ENCODE data around the gene NPAS3.

The NPAS3 gene

DNA sequence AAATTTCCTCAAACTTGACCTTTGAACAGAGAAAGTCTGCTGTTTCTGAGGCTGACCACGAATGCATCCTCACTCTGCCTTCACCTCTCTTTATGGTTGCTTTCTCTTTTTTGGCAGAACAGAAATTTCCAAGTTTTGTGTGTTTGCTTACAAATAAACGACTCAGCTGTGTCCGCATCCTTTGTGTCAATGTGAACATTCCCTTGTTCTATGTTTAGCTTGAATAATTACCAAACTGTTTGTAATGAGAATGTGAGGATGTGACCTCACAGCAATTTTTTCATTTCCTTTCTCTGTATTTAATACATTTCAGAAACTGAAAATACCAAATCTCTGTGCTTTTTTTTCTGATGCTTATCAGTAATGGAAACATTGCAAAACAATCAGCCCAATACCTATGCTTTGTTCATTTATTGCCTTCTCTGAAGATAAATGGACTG is 601.3 kb downstream of the NPAS3 start:
- POLR2A ChIA-PET, result no interaction called here
- CTCF ChIA-PET, result no interaction called here
- no peak for DNase-seq (ENCODE audit: extremely low spot score)
- TF ChIP-seq, protein P1, sequence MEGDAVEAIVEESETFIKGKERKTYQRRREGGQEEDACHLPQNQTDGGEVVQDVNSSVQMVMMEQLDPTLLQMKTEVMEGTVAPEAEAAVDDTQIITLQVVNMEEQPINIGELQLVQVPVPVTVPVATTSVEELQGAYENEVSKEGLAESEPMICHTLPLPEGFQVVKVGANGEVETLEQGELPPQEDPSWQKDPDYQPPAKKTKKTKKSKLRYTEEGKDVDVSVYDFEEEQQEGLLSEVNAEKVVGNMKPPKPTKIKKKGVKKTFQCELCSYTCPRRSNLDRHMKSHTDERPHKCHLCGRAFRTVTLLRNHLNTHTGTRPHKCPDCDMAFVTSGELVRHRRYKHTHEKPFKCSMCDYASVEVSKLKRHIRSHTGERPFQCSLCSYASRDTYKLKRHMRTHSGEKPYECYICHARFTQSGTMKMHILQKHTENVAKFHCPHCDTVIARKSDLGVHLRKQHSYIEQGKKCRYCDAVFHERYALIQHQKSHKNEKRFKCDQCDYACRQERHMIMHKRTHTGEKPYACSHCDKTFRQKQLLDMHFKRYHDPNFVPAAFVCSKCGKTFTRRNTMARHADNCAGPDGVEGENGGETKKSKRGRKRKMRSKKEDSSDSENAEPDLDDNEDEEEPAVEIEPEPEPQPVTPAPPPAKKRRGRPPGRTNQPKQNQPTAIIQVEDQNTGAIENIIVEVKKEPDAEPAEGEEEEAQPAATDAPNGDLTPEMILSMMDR (IDR thresholded peaks at IDR 0.05; ENCODE audit: control extremely low read depth, extremely low read depth, low read depth, missing control alignments), result no peak

DNA sequence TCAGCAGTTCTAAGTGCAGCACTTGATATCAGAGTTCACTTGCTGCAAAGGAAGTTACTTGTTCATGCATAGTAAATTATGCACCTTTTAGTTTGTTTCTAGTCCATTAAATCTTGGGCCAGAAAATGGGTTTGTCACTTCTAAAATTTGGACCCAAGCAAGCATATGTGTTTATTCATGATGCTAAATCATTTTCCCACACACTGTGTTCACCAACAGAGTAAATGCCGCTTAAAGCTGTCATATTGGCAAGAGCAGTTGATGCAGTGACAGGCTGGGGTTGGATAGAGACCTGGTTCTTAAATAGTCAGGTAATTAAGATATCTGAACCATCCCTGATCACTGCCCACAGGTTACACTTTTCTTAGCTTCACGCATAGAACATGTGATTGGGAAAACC is 602.5 kb downstream of the NPAS3 start:
- DNase-seq (ENCODE audit: extremely low spot score), result no peak
- TF ChIP-seq, protein P1 (IDR thresholded peaks at IDR 0.05; ENCODE audit: control extremely low read depth, extremely low read depth, low read depth, missing control alignments), result no peak
- POLR2A ChIA-PET, result no interaction called here
- CTCF ChIA-PET, result interaction anchor here (0.9 kb wide), 1 partner anchor 9 kb away, joined by 3 read pairs; no protein-coding TSS in a partner anchor

DNA sequence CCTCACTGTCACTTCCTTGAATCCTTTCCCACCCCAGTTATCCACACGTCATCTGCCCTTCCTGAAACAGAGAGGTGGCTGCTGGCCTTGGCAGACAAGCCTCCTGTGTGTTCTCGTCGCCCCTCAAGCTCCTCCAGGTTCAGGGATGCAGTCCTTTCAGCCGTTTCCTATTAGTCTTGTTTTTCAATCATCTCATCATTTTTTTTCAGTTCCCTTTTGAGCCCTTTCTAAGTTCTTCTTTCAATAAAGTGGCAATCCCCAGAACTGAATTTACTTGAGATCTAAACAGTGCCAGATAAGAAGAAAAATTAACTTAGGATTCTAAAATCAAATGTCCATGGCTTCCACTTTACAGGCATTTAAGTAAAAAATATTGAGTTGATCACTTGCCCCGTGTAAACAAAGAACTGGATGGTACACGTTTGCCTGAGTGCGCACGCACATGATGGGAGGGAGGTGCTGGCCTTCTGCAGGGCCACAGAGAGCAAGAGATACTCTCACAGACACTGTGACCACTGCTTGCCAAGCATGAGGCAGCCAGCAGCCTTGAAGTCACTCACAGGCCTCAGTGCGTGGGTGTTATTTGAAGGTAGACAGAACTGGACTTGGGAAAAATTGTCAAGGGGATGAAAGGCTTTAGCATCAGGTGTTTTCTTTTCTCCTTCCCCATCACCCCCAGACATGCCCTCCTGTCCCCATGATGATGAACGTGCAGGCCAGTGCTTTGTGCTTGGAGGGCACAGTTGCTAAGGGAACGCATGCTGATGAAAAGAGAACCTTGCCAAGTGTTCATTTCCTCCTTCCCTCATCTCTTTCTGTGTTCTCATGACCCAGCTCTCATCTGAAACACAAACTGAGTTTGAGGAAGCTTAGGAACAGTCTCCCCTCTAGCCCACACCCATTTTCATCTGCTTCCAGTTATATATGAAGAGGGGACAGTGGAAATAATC is 603.9 kb downstream of the NPAS3 start:
- POLR2A ChIA-PET, result no interaction called here
- no peak for DNase-seq (ENCODE audit: extremely low spot score)
- TF ChIP-seq, protein P1 (IDR thresholded peaks at IDR 0.05; ENCODE audit: control extremely low read depth, extremely low read depth, low read depth, missing control alignments), result no peak
- CTCF ChIA-PET, result interaction anchor here (0.9 kb wide), 1 partner anchor 8 kb away, joined by 3 read pairs; no protein-coding TSS in a partner anchor

DNA sequence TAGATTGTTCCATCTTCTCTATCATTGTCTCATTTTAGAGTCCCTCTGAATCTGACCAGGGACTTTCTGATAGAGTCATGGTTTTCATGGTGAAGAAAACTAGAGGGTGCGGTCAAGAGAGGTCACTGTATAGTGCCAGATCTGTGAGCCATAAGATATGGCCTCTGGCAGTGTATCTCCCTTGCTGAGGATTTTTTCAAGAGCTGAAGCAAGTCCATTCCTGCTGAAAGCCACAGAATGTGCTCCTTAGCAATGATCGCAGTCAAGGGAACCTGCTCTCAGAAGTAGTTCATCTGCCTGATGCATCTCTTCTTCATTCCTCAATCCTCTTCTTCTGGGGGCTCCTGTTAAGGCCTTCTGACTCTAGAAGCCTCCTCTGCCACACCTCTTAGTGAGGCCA is 607.0 kb downstream of the NPAS3 start:
- no peak for DNase-seq (ENCODE audit: extremely low spot score)
- POLR2A ChIA-PET, result no interaction called here
- TF ChIP-seq, protein P1 (IDR thresholded peaks at IDR 0.05; ENCODE audit: control extremely low read depth, extremely low read depth, low read depth, missing control alignments), result no peak
- CTCF ChIA-PET, result interaction anchor here (1.2 kb wide), 1 partner anchor 8 kb away, joined by 4 read pairs; no protein-coding TSS in a partner anchor

DNA sequence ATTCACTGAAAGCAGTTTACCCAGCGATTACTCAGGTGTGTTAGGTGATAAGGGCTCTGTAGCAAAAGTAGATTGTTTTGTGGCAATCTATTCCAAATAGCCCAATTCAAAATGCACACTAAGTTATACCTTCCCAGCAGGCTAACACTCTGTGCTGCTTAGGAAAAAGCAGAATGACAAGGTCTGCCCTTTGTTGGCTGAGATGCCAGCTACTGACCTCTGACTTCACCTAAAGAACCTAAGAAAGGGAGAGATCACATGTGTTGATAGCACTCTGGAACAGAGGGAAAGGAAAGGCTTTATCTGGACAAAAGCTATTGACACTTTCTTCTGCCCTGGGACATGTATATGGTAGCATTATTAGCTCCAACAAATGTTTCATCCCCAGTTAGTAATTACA is 609.9 kb downstream of the NPAS3 start:
- POLR2A ChIA-PET, result no interaction called here
- CTCF ChIA-PET, result no interaction called here
- DNase-seq (ENCODE audit: extremely low spot score), result no peak
- TF ChIP-seq, protein P1 (IDR thresholded peaks at IDR 0.05; ENCODE audit: control extremely low read depth, extremely low read depth, low read depth, missing control alignments), result no peak

DNA sequence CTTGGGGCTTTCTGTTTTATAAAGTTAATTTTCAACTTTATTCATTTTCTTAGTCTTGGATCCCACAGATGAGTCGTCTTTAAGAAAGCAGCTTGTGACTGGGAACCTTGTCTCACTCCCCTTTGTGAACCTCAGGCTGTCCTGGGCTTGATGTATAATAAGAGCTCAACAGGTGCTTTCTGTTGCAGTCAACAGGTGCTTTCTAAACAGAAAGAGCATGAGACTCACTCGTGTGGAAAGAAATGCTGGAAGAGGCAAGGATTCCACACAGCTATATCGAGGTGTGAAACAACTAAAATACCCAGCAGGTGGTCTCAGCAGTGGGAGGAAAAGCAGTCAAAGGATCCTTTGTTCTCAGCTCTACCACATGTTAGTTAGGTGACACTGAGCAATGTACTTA is 613.3 kb downstream of the NPAS3 start:
- no peak for DNase-seq (ENCODE audit: extremely low spot score)
- TF ChIP-seq, protein P1 (IDR thresholded peaks at IDR 0.05; ENCODE audit: control extremely low read depth, extremely low read depth, low read depth, missing control alignments), result no peak
- ChIA-PET POLR2A (no interaction called here), CTCF (interaction anchor here (1.3 kb wide), 1 partner anchor 11 kb away, joined by 5 read pairs; no protein-coding TSS in a partner anchor)
